Amniotic stem cell (primary cell): ENCODE results near the gene SERINC5.
"Not testable (repeated sequence)": the region's sequence is repeated elsewhere in the genome, so short reads cannot be mapped to it uniquely, and the experiment has no call there.

ENCODE experiments used
- DNase-seq: peaks from one replicate; lab custom pipeline; 2025; lab: John Stamatoyannopoulos, UW

The SERINC5 gene

DNA sequence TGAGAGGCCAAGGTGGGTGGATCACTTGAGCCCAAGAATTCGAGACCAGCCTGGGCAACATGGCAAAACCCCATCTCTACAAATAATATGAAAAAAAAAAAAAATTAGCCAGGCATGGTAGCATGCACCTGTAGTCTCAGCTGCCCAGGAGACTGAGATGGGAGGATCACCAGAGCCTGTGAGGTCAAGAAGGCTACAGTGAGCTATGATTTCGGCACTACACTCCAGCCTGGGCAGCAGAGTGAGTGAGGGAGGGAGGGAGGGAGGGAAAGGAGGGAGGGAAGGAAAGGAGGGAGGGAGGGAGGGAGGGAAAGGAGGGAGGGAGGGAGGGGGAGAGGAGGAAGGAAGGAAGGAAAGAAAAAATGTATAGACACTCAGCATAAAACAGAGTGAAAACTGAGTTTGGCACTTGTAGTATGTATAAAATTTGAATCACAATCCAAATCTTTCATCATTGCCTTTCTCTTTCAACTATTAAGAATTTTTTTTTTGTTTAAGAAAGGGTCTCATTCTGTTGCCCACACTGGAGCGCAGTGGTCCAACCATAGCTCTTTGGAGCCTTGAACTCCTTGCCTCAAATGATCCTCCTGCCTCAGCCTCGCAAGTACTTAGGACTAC, 27.8 kb downstream of the SERINC5 start:
- no peak for DNase-seq

GRCh38 chr5:80225934-80226326, 29.9 kb downstream of the SERINC5 start:
- DNase-seq: no peak

DNA sequence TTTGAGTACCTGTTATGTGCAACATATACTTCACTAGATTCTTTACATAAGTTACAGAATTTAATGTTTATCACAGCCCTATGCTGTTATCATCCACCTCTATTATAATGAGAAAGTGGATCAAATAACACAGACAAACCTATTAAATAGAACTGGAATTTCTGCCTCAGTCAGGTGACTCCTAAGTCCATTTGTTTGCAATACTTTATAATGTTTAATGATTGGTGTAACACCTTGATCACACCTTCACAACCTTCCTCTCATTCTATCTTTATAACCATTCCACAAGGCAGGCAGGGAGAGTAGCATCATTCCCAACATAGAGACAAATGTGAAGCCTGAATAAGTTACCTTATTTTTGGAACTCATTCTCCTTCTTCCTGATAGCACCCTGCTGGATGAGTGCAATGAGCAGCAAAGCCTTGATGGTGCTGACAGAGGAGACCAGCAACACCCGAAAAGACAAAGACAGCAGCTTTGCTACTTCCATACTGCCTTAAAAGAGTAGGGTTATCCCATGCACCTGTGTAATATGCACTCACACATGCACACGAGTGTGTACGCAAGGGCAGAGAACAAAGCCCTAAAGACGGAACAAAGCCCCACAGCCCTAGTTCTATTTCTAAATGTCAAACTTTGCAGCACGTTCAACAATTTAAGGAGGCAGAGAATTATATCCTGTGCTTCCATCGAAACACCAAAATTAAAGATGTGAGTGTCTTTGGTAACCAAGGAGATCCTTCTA, 30.5 kb downstream of the SERINC5 start:
- DNase-seq: no peak

- no peak for DNase-seq
Measured at GRCh38 chr5:80223561-80223960, 32.3 kb downstream of the SERINC5 start.

DNA sequence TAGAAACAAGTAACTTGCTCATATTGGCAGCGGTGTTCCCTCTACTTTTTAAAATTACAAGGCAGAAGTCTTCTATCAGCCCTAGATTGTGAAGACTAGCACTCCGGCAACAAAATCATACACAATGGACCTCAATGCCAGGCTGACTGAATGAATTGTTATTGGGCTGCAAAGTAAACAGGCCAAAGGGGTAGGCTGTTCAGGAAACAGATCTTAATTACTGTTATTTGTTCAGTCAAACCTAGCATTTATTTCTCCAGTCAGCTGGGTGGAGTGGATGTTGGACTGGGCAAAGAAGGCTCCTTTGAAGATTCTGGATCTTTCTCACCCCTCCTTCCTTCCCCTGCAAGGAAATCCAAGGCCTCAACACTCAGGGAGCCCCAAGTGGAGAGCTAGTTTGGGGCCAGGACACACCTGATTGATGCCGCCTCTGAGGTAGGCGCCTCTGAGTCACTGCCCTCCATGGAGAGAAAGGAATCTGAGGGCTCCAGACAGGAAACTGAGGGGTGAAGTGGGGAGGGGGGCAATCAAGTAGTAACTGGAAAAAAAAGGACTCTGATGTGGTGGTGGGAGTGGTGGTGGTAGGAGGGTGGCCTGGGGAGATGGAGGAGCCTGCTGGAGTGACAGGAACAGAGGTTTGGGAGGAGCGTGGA, 35.5 kb downstream of the SERINC5 start:
- no peak for DNase-seq

- DNase-seq: no peak
Measured at GRCh38 chr5:80219391-80219790, 36.5 kb downstream of the SERINC5 start.

DNA sequence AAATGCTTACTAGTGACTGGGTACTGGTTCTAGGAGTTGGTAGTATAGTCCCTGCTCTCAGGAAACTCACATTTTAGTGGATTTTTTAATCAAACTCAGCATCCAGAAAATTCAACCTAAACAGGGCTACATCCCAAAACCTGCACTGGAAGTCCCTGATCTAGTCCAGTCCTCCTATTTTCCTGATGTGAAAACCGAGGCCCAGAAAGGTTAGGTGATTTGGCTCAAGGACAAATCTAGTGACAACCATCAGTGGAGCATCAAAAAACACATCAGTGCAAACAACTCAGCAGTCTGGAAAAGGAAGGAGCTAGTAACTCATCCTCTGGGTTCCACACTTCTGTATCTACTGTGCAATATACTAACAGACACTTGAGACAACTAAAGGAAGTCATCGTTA, 38.2 kb downstream of the SERINC5 start:
- DNase-seq: no peak

DNA sequence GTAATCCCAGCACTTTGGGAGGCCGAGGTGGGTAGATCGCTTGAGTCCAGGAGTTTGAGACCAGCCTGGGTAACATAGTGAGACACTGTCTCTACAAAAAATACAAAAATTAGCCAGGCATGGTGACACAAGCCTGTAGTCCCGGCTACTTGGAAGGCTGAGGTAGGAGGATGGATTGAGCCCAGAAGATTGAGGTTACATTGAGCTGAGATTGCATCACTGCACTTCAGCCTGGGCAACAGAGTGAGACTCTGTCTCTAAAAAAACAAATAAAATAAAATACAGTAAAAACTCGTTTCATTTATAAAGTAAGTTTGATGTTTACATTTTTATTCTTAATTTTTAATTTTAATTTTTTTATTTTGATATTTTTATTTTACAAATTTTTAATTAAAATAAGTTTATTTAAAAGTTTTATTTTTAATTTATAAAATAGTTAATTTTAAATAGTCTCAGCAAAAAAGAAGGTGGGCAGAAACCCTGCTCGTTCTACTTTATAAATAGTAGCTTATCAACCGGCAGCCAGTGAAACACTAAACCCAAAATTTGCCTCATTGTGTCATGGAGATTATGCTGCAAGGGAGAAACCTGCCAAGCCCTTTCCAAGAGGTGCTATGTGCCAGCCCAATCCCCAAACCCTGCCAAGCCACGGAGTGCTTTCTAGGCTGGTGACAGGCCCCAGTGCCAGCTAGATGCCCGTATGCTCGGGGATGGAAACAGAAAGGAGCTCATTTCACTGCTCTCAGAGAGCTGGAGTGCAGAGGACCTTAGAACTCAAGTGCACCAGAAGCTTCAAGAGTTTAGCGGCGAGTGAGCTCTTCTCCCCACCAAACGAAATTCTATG, 38.9 kb downstream of the SERINC5 start:
- DNase-seq: no peak

DNA sequence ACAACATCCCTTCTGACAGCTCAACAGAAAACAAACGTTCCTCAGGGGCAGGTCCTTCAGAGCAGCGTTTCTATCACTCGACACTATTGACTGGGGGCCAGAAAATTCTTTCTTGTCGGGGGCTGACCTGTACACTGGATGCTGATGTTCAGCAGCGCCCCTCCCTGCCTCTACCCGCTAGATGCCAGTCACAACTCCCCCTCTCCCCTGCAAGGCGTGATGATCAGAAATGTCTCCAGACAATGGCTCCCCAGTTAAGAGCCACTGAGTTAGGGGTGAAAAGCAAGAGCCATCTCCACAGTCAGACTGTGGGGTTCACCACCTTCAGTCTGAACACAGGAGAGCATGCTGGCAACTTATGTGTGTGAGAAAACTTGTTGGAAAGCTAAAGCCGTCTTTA, 39.8 kb downstream of the SERINC5 start:
- DNase-seq: no peak

- no peak for DNase-seq
Measured at GRCh38 chr5:80215523-80215922, 40.3 kb downstream of the SERINC5 start.

GRCh38 chr5:80213466-80213865, 42.4 kb downstream of the SERINC5 start:
- no peak for DNase-seq

GRCh38 chr5:80212171-80212667, 43.6 kb downstream of the SERINC5 start:
- no peak for DNase-seq

DNA sequence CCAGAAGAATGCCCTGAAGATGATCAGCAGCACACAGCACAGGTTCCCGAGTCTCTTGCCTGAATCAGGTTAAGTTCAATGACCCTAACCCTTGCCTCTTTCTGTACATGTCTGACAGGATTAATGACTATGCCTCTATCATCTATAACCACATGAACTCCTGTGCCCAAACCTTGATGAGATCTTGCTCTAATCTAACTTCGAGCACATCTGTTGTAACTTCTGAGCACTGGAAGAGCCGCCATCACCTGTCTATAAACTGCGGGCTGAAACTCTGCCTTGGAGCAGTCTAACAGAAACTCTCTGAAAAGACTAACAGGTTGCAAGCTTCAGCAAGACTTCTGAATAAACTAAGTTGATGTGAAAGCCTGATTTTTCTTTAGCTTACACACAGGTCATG, 44.5 kb downstream of the SERINC5 start:
- DNase-seq: no peak

- DNase-seq: no peak
Measured at GRCh38 chr5:80210014-80210413, 45.8 kb downstream of the SERINC5 start.

- DNase-seq: no peak
Measured at GRCh38 chr5:80208381-80208780, 47.5 kb downstream of the SERINC5 start.

DNA sequence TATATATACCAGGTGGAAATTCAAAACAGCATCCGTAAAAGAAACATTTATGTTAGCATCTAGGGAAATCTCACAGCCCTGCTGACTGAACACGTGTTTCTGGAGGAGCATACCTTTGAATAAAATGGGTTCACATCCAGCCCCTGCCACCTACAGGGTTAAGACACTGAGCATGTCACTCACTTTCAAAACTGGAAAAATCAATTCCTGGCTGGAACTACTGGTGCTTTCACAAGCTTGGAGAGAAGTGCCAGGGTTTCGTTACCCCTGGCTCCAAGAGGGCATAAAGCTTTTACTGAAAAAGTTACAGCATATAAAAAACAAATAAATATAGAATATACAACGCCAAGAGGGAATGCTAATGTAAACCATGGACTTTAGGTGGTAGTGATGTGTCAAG, 48.0 kb downstream of the SERINC5 start:
- no peak for DNase-seq

DNA sequence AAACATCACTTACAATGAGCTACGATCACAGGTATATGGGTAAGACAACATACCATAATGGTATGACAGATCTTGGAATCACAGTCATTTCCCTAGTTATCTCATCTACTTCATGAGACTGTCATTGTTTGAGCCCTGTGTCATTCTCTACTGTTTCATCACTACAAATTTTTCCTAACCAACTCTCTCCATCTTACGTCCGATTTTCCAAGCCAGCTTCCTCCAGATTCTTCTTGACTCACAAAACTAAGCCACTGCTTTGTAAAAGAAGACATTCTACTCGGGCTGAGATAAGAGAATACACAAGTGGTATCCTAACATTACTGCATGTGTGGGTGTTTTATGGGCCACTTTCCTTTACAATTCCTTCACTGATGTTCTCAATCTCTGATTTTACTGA, 49.6 kb downstream of the SERINC5 start:
- peak; percentile 32 for DNase-seq

GRCh38 chr5:80205846-80206245, 50.0 kb downstream of the SERINC5 start:
- no peak for DNase-seq

- no peak for DNase-seq
Measured at GRCh38 chr5:80204808-80205614, 50.8 kb downstream of the SERINC5 start.

GRCh38 chr5:80201763-80202162, 54.1 kb downstream of the SERINC5 start:
- not testable (repeated sequence) for DNase-seq

DNA sequence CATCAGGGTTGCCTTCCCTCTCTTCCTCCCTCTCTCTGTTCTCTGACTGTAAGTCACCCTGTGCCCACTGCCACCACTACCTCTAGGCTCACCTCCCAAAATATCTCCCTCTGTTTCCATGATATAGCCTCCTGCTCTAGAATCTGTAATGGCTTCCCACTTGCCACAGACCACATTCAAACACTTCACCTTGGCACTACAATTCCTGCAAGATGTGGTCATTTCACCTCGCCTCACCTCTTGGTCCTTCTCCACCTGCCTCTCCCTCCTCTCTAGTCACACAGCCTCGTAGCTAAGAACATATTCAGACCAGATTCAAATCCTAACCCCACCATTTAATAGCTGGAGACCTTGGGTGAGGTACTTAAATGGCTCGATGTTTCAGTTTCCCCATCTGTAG, 56.9 kb downstream of the SERINC5 start:
- no peak for DNase-seq
